ENCODE measurements around the gene VPS8. TPM values are rescaled to one million over a fixed set of nuclear protein-coding genes. Genes with fewer than 3 reads are reported as not detected.

The VPS8 gene
- total RNA-seq, 1 donor from 2014 or later = 94.5 TPM

GRCh38 chr3:184907681-184908649 lies 96.0 kb downstream of the VPS8 start:
- H3K4me1 Mint-ChIP-seq (ENCODE audit: low read depth, unreplicated experiment) = peaks cover 49% of the 10 kb centered on the region
- H3K4me3 Mint-ChIP-seq (ENCODE audit: unreplicated experiment) = no peak overlapping the region
- DNase-seq = peak; percentile 31
- peak overlapping the region; percentile 20 for H3K27ac Mint-ChIP-seq (ENCODE audit: unreplicated experiment)
- peaks cover 11% of the 10 kb centered on the region for H3K9me3 Mint-ChIP-seq (ENCODE audit: unreplicated experiment)
- H3K27me3 Mint-ChIP-seq (ENCODE audit: unreplicated experiment) = peaks cover 2% of the 10 kb centered on the region
- peaks cover 13% of the 10 kb centered on the region for H3K36me3 Mint-ChIP-seq (ENCODE audit: unreplicated experiment)
- no peak for TF ChIP-seq CTCF (IDR thresholded peaks at IDR 0.05; ENCODE audit: partially characterized antibody, unreplicated experiment)

GRCh38 chr3:184908859-184909258 lies 96.9 kb downstream of the VPS8 start:
- Mint-ChIP-seq H3K4me3 (ENCODE audit: unreplicated experiment) (no peak overlapping the region), H3K4me1 (ENCODE audit: low read depth, unreplicated experiment) (peaks cover 49% of the 10 kb centered on the region), H3K9me3 (ENCODE audit: unreplicated experiment) (peaks cover 10% of the 10 kb centered on the region), H3K27me3 (ENCODE audit: unreplicated experiment) (peaks cover 2% of the 10 kb centered on the region), H3K27ac (ENCODE audit: unreplicated experiment) (no peak overlapping the region), H3K36me3 (ENCODE audit: unreplicated experiment) (peaks cover 13% of the 10 kb centered on the region)
- TF ChIP-seq CTCF (IDR thresholded peaks at IDR 0.05; ENCODE audit: partially characterized antibody, unreplicated experiment) = no peak
- no peak for DNase-seq

GRCh38 chr3:184910664-184911063 lies 98.7 kb downstream of the VPS8 start:
- Mint-ChIP-seq H3K4me1 (ENCODE audit: low read depth, unreplicated experiment) (peaks cover 49% of the 10 kb centered on the region), H3K4me3 (ENCODE audit: unreplicated experiment) (no peak overlapping the region), H3K27ac (ENCODE audit: unreplicated experiment) (no peak overlapping the region), H3K27me3 (ENCODE audit: unreplicated experiment) (peaks cover 2% of the 10 kb centered on the region), H3K9me3 (ENCODE audit: unreplicated experiment) (peaks cover 5% of the 10 kb centered on the region), H3K36me3 (ENCODE audit: unreplicated experiment) (no peaks in the 10 kb centered on the region)
- TF ChIP-seq CTCF (IDR thresholded peaks at IDR 0.05; ENCODE audit: partially characterized antibody, unreplicated experiment) = no peak
- no peak for DNase-seq

GRCh38 chr3:184911570-184911969 lies 99.6 kb downstream of the VPS8 start:
- Mint-ChIP-seq H3K36me3 (ENCODE audit: unreplicated experiment) (no peaks in the 10 kb centered on the region), H3K4me1 (ENCODE audit: low read depth, unreplicated experiment) (peaks cover 46% of the 10 kb centered on the region), H3K27ac (ENCODE audit: unreplicated experiment) (peak overlapping the region; percentile 41), H3K9me3 (ENCODE audit: unreplicated experiment) (peaks cover 3% of the 10 kb centered on the region), H3K27me3 (ENCODE audit: unreplicated experiment) (peaks cover 2% of the 10 kb centered on the region), H3K4me3 (ENCODE audit: unreplicated experiment) (peak overlapping the region; percentile 45)
- TF ChIP-seq CTCF (IDR thresholded peaks at IDR 0.05; ENCODE audit: partially characterized antibody, unreplicated experiment) = no peak
- no peak for DNase-seq

- Mint-ChIP-seq H3K27ac (ENCODE audit: unreplicated experiment) (peak overlapping the region; percentile 41), H3K4me3 (ENCODE audit: unreplicated experiment) (no peak overlapping the region), H3K9me3 (ENCODE audit: unreplicated experiment) (no peaks in the 10 kb centered on the region), H3K4me1 (ENCODE audit: low read depth, unreplicated experiment) (peaks cover 40% of the 10 kb centered on the region), H3K36me3 (ENCODE audit: unreplicated experiment) (no peaks in the 10 kb centered on the region), H3K27me3 (ENCODE audit: unreplicated experiment) (peaks cover 2% of the 10 kb centered on the region)
- no peak for DNase-seq
- no peak for TF ChIP-seq CTCF (IDR thresholded peaks at IDR 0.05; ENCODE audit: partially characterized antibody, unreplicated experiment)
These were observed 100.2 kb downstream of the VPS8 start for GRCh38 chr3:184912163-184912562.

All from glutamatergic neuron (in vitro differentiated cells).